ENCODE data around the gene PPP3CB. TPM values are rescaled to one million over a fixed set of nuclear protein-coding genes. Genes with fewer than 3 reads are reported as not detected.

PPP3CB gene
- total and polyA plus RNA-seq, 4 donors, result 49.1 to 180 (median 170) TPM

GRCh38 chr10:73517166-73517888 lies 21.5 kb upstream of the PPP3CB start:
- 100% methylated on average over 3 of the region's 4 CpGs for WGBS (ENCODE audit: insufficient coverage)
- no peaks in the 10 kb centered on the region for H3K27me3 ChIP-seq (ENCODE audit: control insufficient read depth, insufficient read depth, low read length)
- no peak overlapping the region for H3K4me3 ChIP-seq (ENCODE audit: low read depth, low read length)
- no peak for DNase-seq (ENCODE audit: low read depth in 4 of 6, low spot score in 6 of 6)
- peaks cover 4% of the 10 kb centered on the region for H3K4me1 ChIP-seq (ENCODE audit: control insufficient read depth, insufficient read depth, low read length)
- H3K27ac ChIP-seq (ENCODE audit: low read depth, low read length), result no peak overlapping the region
- peaks cover 54% of the 10 kb centered on the region for H3K36me3 ChIP-seq (ENCODE audit: control insufficient read depth, insufficient read depth, low read length)
- no peaks in the 10 kb centered on the region for H3K9me3 ChIP-seq (ENCODE audit: control insufficient read depth, insufficient read depth, low read length)

DNA sequence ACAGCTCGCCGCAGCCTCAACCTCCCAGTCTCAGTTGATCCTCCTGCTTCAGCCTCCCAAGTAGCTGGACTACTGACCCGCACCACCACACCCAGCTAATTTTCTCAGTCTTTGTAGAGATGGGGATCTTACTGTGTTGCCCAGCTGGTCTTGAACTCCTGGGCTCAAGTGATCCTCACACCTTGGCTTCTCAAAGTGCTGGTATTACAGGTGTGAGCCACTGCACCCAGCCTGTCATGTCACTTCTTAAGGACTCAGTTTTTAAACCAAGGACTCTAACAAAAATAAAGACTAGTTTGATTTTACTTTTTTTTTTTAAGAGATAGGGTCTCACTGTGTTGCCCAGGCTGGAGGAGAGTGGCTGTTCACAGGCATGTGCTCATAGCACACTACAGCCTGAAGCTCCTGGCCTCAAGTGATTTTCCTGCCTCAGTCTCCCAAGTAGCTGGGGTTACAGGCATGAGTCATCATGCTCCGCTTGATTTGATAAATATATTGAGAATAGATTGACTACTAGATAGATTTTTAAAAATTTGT lies 16.5 kb upstream of the PPP3CB start:
- H3K36me3 ChIP-seq (ENCODE audit: control insufficient read depth, insufficient read depth, low read length), result peaks cover 37% of the 10 kb centered on the region

GRCh38 chr10:73509695-73510094 lies 13.9 kb upstream of the PPP3CB start:
- Histone ChIP-seq H3K27ac (ENCODE audit: low read depth, low read length) (no peak overlapping the region), H3K27me3 (ENCODE audit: control insufficient read depth, insufficient read depth, low read length) (no peaks in the 10 kb centered on the region), H3K4me3 (ENCODE audit: low read depth, low read length) (no peak overlapping the region), H3K9me3 (ENCODE audit: control insufficient read depth, insufficient read depth, low read length) (no peaks in the 10 kb centered on the region), H3K4me1 (ENCODE audit: control insufficient read depth, insufficient read depth, low read length) (no peaks in the 10 kb centered on the region), H3K36me3 (ENCODE audit: control insufficient read depth, insufficient read depth, low read length) (peaks cover 26% of the 10 kb centered on the region)
- DNase-seq (ENCODE audit: low read depth in 4 of 6, low spot score in 6 of 6), result no peak
- 100% methylated on average over 2 of the region's 5 CpGs for WGBS (ENCODE audit: insufficient coverage)

More for the DNA sequence above, 16.5 kb upstream of the PPP3CB start:
- no peaks in the 10 kb centered on the region for H3K27me3 ChIP-seq (ENCODE audit: control insufficient read depth, insufficient read depth, low read length)
- WGBS (ENCODE audit: insufficient coverage), result no CpG with 5 or more reads among the region's 4 CpGs
- no peak overlapping the region for H3K4me3 ChIP-seq (ENCODE audit: low read depth, low read length)
- no peak for DNase-seq (ENCODE audit: low read depth in 4 of 6, low spot score in 6 of 6)
- H3K27ac ChIP-seq (ENCODE audit: low read depth, low read length), result no peak overlapping the region
- no peaks in the 10 kb centered on the region for H3K4me1 ChIP-seq (ENCODE audit: control insufficient read depth, insufficient read depth, low read length)
- H3K9me3 ChIP-seq (ENCODE audit: control insufficient read depth, insufficient read depth, low read length), result no peaks in the 10 kb centered on the region

DNA sequence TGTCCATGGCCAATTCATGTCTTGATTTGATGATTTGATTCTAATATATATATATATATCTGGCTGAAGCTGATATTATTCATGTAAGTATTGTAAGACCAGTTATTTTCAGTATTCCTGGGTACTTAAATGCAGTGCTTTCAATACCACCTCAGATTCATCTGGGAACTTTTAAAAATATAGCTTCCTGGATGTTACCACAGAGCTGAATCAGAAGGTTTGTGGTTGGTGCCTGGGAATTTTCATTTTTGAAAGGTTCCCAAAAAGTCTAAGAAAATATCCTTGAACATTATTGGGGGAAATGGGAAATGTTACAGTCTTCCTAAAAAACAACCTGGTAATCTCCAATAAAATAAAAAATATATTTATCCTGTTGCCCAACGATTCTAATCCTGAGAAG lies 10.7 kb upstream of the PPP3CB start:
- H3K4me3 ChIP-seq (ENCODE audit: low read depth, low read length), result no peak overlapping the region
- H3K27me3 ChIP-seq (ENCODE audit: control insufficient read depth, insufficient read depth, low read length), result no peaks in the 10 kb centered on the region
- H3K36me3 ChIP-seq (ENCODE audit: control insufficient read depth, insufficient read depth, low read length), result peaks cover 25% of the 10 kb centered on the region
- H3K4me1 ChIP-seq (ENCODE audit: control insufficient read depth, insufficient read depth, low read length), result no peaks in the 10 kb centered on the region
- WGBS (ENCODE audit: insufficient coverage), result no CpG with 5 or more reads among the region's 1 CpG
- H3K27ac ChIP-seq (ENCODE audit: low read depth, low read length), result no peak overlapping the region
- no peak for DNase-seq (ENCODE audit: low read depth in 4 of 6, low spot score in 6 of 6)
- H3K9me3 ChIP-seq (ENCODE audit: control insufficient read depth, insufficient read depth, low read length), result no peaks in the 10 kb centered on the region

DNA sequence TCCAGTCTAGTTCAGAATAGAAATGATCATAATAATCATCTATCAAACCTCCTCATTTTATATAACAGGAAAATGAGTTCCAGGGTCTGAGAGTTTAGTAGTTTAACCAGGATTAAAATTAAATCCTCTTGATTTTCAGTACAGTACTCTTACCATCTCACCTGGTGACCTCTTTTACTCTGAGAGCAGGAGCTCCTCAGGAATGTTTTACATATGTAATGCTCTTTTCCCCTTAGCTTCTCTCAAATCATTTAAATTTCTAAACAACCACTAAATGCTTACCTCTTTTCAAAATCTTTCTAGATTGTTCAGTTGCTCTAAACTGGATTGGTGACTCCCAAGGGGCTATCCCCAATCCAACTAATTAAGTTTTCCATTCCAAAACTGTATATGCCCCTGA lies 10.2 kb upstream of the PPP3CB start:
- Histone ChIP-seq H3K27me3 (ENCODE audit: control insufficient read depth, insufficient read depth, low read length) (no peaks in the 10 kb centered on the region), H3K4me1 (ENCODE audit: control insufficient read depth, insufficient read depth, low read length) (no peaks in the 10 kb centered on the region), H3K36me3 (ENCODE audit: control insufficient read depth, insufficient read depth, low read length) (peaks cover 23% of the 10 kb centered on the region), H3K9me3 (ENCODE audit: control insufficient read depth, insufficient read depth, low read length) (no peaks in the 10 kb centered on the region), H3K4me3 (ENCODE audit: low read depth, low read length) (no peak overlapping the region), H3K27ac (ENCODE audit: low read depth, low read length) (no peak overlapping the region)
- no peak for DNase-seq (ENCODE audit: low read depth in 4 of 6, low spot score in 6 of 6)

- no peak for DNase-seq (ENCODE audit: low read depth in 4 of 6, low spot score in 6 of 6)
- H3K9me3 ChIP-seq (ENCODE audit: control insufficient read depth, insufficient read depth, low read length), result no peaks in the 10 kb centered on the region
- no peak overlapping the region for H3K4me3 ChIP-seq (ENCODE audit: low read depth, low read length)
- H3K36me3 ChIP-seq (ENCODE audit: control insufficient read depth, insufficient read depth, low read length), result peaks cover 39% of the 10 kb centered on the region
- H3K4me1 ChIP-seq (ENCODE audit: control insufficient read depth, insufficient read depth, low read length), result no peaks in the 10 kb centered on the region
- H3K27me3 ChIP-seq (ENCODE audit: control insufficient read depth, insufficient read depth, low read length), result no peaks in the 10 kb centered on the region
- no peak overlapping the region for H3K27ac ChIP-seq (ENCODE audit: low read depth, low read length)
- 100% methylated on average over 1 of the region's 1 CpG for WGBS (ENCODE audit: insufficient coverage)
These were observed 7.2 kb upstream of the PPP3CB start for GRCh38 chr10:73503037-73503436.

DNA sequence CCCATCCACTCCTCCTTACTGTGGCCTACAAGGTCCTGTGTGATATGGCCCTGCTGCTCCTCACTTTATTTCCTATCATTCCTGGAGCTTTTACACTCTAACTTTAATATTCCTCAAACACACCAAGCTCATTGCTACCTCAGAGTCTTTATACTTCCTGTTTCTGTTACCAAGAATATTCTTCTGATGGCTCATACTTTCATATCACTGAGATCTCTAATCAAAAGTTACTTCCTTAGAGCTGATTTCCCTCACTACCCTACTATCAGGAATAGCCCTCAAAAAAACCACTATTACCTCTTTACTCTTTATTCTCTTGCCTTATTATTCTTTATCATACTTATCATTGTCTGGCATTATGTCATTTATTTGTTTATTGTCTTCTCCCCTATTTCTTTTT lies 5.8 kb upstream of the PPP3CB start:
- Histone ChIP-seq H3K36me3 (ENCODE audit: control insufficient read depth, insufficient read depth, low read length) (peaks cover 52% of the 10 kb centered on the region), H3K9me3 (ENCODE audit: control insufficient read depth, insufficient read depth, low read length) (no peaks in the 10 kb centered on the region), H3K4me3 (ENCODE audit: low read depth, low read length) (no peak overlapping the region), H3K27ac (ENCODE audit: low read depth, low read length) (no peak overlapping the region), H3K4me1 (ENCODE audit: control insufficient read depth, insufficient read depth, low read length) (no peaks in the 10 kb centered on the region), H3K27me3 (ENCODE audit: control insufficient read depth, insufficient read depth, low read length) (no peaks in the 10 kb centered on the region)
- no peak for DNase-seq (ENCODE audit: low read depth in 4 of 6, low spot score in 6 of 6)

DNA sequence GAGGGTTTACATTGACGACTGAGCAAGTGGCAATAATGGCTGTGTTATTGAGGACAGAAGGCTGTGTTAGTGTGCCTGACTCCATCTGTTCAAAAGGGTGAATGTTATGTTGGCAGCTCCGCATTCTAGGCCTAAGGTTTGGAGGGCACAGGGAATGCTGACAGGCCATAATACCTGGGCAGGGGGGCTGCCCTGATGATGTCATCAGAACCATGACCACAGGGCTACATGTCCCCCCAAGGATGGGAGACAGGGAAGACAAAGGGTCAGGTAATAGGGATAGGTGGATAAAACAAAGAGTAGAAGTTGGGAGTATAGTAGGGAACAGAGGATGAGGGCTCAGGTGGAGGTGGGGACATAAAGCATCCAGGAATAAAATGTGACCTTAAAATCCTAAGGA lies 1.8 kb upstream of the PPP3CB start:
- H3K27ac ChIP-seq (ENCODE audit: low read depth, low read length), result no peak overlapping the region
- H3K27me3 ChIP-seq (ENCODE audit: control insufficient read depth, insufficient read depth, low read length), result no peaks in the 10 kb centered on the region
- H3K36me3 ChIP-seq (ENCODE audit: control insufficient read depth, insufficient read depth, low read length), result peaks cover 41% of the 10 kb centered on the region
- 69% methylated on average over 2 of the region's 2 CpGs for WGBS (ENCODE audit: insufficient coverage)
- H3K9me3 ChIP-seq (ENCODE audit: control insufficient read depth, insufficient read depth, low read length), result no peaks in the 10 kb centered on the region
- H3K4me1 ChIP-seq (ENCODE audit: control insufficient read depth, insufficient read depth, low read length), result peaks cover 9% of the 10 kb centered on the region
- no peak for DNase-seq (ENCODE audit: low read depth in 4 of 6, low spot score in 6 of 6)
- H3K4me3 ChIP-seq (ENCODE audit: low read depth, low read length), result no peak overlapping the region

DNA sequence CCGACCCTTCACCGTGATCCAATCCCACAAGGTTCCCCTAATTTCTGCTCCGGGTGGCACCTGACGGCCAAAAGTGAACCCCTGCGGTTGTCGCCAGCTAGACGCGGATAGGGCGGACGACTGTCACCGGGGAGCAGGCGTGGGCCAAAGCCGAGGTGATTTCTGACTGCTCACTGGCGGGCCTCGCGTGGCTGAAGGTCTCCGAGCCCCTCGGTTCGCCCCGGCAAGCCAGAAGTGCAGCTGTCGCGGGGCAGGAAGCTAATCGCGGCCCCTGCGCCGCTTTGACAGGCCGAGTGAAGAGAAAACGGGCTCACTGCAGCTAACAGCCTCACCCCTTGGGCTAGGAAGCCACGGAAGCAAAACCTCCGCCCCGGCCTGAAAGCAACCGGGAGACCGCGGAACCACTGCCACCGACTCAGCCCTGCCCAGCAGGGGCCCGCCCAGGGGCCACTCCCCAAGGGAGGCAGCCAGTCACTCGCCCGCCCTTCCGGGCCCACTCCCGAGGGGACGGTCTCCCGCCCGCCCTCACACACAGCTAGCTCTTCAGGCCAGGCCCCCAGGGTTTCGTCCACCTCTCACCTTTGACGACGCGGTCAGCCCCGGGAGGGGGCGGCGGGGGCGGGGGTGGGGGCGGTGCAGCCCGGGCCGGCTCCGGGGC lies 469 bp downstream of the PPP3CB start:
- peak; percentile 23 to 86 (median 47) for DNase-seq (ENCODE audit: low read depth in 4 of 6, low spot score in 6 of 6)
- Histone ChIP-seq H3K27me3 (ENCODE audit: control insufficient read depth, insufficient read depth, low read length) (no peaks in the 10 kb centered on the region), H3K36me3 (ENCODE audit: control insufficient read depth, insufficient read depth, low read length) (peaks cover 41% of the 10 kb centered on the region), H3K4me1 (ENCODE audit: control insufficient read depth, insufficient read depth, low read length) (peaks cover 12% of the 10 kb centered on the region), H3K9me3 (ENCODE audit: control insufficient read depth, insufficient read depth, low read length) (no peaks in the 10 kb centered on the region), H3K4me3 (ENCODE audit: low read depth, low read length) (peak overlapping the region; percentile 97), H3K27ac (ENCODE audit: low read depth, low read length) (peak overlapping the region; percentile 98)
- 0% methylated on average over 55 of the region's 55 CpGs for WGBS (ENCODE audit: insufficient coverage)

GRCh38 chr10:73494877-73495225 lies 973 bp downstream of the PPP3CB start:
- peaks cover 12% of the 10 kb centered on the region for H3K4me1 ChIP-seq (ENCODE audit: control insufficient read depth, insufficient read depth, low read length)
- H3K4me3 ChIP-seq (ENCODE audit: low read depth, low read length), result peak overlapping the region; percentile 97
- no peaks in the 10 kb centered on the region for H3K27me3 ChIP-seq (ENCODE audit: control insufficient read depth, insufficient read depth, low read length)
- peaks cover 39% of the 10 kb centered on the region for H3K36me3 ChIP-seq (ENCODE audit: control insufficient read depth, insufficient read depth, low read length)
- H3K9me3 ChIP-seq (ENCODE audit: control insufficient read depth, insufficient read depth, low read length), result no peaks in the 10 kb centered on the region
- WGBS (ENCODE audit: insufficient coverage), result 0% methylated on average over 1 of the region's 2 CpGs
- peak overlapping the region; percentile 98 for H3K27ac ChIP-seq (ENCODE audit: low read depth, low read length)
- no peak for DNase-seq (ENCODE audit: low read depth in 4 of 6, low spot score in 6 of 6)

Measured in spinal cord (tissue), 10 donors.